PC-3 (cell line): ENCODE results near the gene GRB14. TPM values are rescaled to one million over a fixed set of nuclear protein-coding genes. Genes with fewer than 3 reads are reported as not detected.

Source experiments
- ATAC-seq: fragments of 200-7000 bp; cut with Tn5 transposase; 2 replicates; pipeline ENCODE4 v1.9.1; 2020; ENCODE audit warnings: mild to moderate bottlenecking, moderate library complexity
- BruUV-seq: library from RNA; stranded (reverse); fragments of 400-500 nt; replicated peaks from 2 replicates; lab custom pipeline; 2021; lab: Mats Ljungman, UMichigan
- CTCF ChIA-PET: fragments of 300-600 bp; sonication (Branson Sonifier 250); formaldehyde crosslinking; loops from one replicate; lab custom pipeline; 2022; ENCODE audit warnings: antibody characterized with exemption; lab: Charles Lee
- POLR2A ChIA-PET: fragments of 300-600 bp; sonication (Branson Sonifier 250); formaldehyde crosslinking; loops from one replicate; lab custom pipeline; 2022; ENCODE audit warnings: antibody characterized with exemption; ENCODE audit not compliant: unreplicated experiment; lab: Charles Lee
- DNase-seq: peaks from one replicate; pipeline ENCODE4 v3.0.0-alpha.2; 2015
- H2AFZ ChIP-seq: fragments of 300-600 bp; sonication (generic); 2 replicates; pipeline ENCODE4 v1.6.0; 2016; ENCODE audit warnings: antibody characterized with exemption, low read length
- H3F3A ChIP-seq: fragments of 300-600 bp; sonication (generic); one replicate; pipeline ENCODE4 v1.6.0; 2017; ENCODE audit warnings: antibody characterized with exemption, low read length, control low read depth, mild to moderate bottlenecking; ENCODE audit not compliant: unreplicated experiment
- H3K27ac ChIP-seq: fragments of 300-600 bp; sonication (generic); 2 replicates; pipeline ENCODE4 v1.5.1; 2016; ENCODE audit warnings: mild to moderate bottlenecking, low read length
- H3K27me3 ChIP-seq: fragments of 300-600 bp; sonication (generic); 2 replicates; pipeline ENCODE4 v1.6.1; 2016; ENCODE audit warnings: low read length, mixed read lengths
- H3K36me3 ChIP-seq: fragments of 300-600 bp; sonication (generic); 2 replicates; pipeline ENCODE4 v1.6.1; 2016; ENCODE audit warnings: low read depth, mixed run types, low read length, mixed read lengths
- H3K4me1 ChIP-seq: fragments of 300-600 bp; sonication (generic); 2 replicates; pipeline ENCODE4 v1.5.1; 2016; ENCODE audit warnings: low read length; ENCODE audit not compliant: insufficient read depth
- H3K4me2 ChIP-seq: fragments of 300-600 bp; sonication (generic); 2 replicates; pipeline ENCODE4 v1.6.0; 2016; ENCODE audit warnings: low read length
- H3K4me3 ChIP-seq: fragments of 300-600 bp; sonication (generic); 2 replicates; pipeline ENCODE4 v1.5.1; 2016; ENCODE audit warnings: mild to moderate bottlenecking, low read length, mixed read lengths
- H3K79me2 ChIP-seq: fragments of 300-600 bp; sonication (generic); 2 replicates; pipeline ENCODE4 v1.6.1; 2017; ENCODE audit warnings: low read length, mixed read lengths
- H3K9ac ChIP-seq: fragments of 300-600 bp; sonication (generic); 2 replicates; pipeline ENCODE4 v1.6.0; 2016; ENCODE audit warnings: mild to moderate bottlenecking, low read length
- H3K9me2 ChIP-seq: fragments of 300-600 bp; sonication (generic); replicated peaks from 2 replicates; pipeline ENCODE4 v1.6.1; 2016; ENCODE audit warnings: mixed run types, low read length, mixed read lengths
- H3K9me3 ChIP-seq: fragments of 300-600 bp; sonication (generic); 2 replicates; pipeline ENCODE4 v1.6.1; 2016; ENCODE audit warnings: low read length, mixed read lengths
- H4K20me1 ChIP-seq: fragments of 300-600 bp; sonication (generic); 2 replicates; pipeline ENCODE4 v1.6.1; 2016; ENCODE audit warnings: low read length, mixed read lengths
- CTCF ChIP-seq: fragments of 300-600 bp; sonication (generic); conservative IDR thresholded peaks from 2 replicates; pipeline ENCODE4 v1.5.1; 2017; ENCODE audit warnings: antibody characterized with exemption, low read depth, mild to moderate bottlenecking, low read length
- EZH2 ChIP-seq: fragments of 300-600 bp; sonication (generic); IDR thresholded peaks from one replicate; pipeline ENCODE4 v1.6.1; 2017; ENCODE audit warnings: antibody characterized with exemption, mild to moderate bottlenecking, low read length; ENCODE audit not compliant: unreplicated experiment
- EZH2phosphoT487 ChIP-seq: fragments of 300-600 bp; sonication (generic); IDR thresholded peaks from 2 replicates; pipeline ENCODE4 v1.6.1; 2018; ENCODE audit warnings: mild to moderate bottlenecking, antibody characterized with exemption, low read length, borderline replicate concordance
- intact Hi-C: fragments of 100-400 bp; cut with micrococcal nuclease; formaldehyde crosslinking; loops from 2 replicates; pipeline ENCODE4 v1.9.0; 2023
- total RNA-seq: library from RNA; depleted of rRNA; stranded (reverse); fragments of >200 nt; gene quantifications from 2 replicates; pipeline ENCODE4 v1.2.3, GENCODE V29; 2014

Gene GRB14
- total RNA-seq, 1 experiment from 2014 or later = 0.84 TPM

GRCh38 chr2:164662066-164662465 is 40.8 kb upstream of the GRB14 start:
- H3K9me2 ChIP-seq = no peaks in the 10 kb centered on the region; the same call in 1 of the 2 replicates
- intact Hi-C loops = no loop called here
- H2AFZ ChIP-seq = no peak overlapping the region
- no peak overlapping the region for H3K27ac ChIP-seq
- no peak for DNase-seq
- ChIA-PET CTCF (no interaction called here), POLR2A (no interaction called here)
- no peaks in the 10 kb centered on the region for H4K20me1 ChIP-seq
- no peaks in the 10 kb centered on the region for H3K9me3 ChIP-seq
- TF ChIP-seq CTCF = no peak
- no peak for TF ChIP-seq EZH2phosphoT487
- TF ChIP-seq EZH2 = no peak
- no peak overlapping the region for H3K4me2 ChIP-seq
- H3K4me1 ChIP-seq = no peaks in the 10 kb centered on the region
- no peak for ATAC-seq
- no peaks in the 10 kb centered on the region for H3K36me3 ChIP-seq
- no peaks in the 10 kb centered on the region for H3F3A ChIP-seq
- no TSS peak for BruUV-seq
- no peaks in the 10 kb centered on the region for H3K27me3 ChIP-seq
- H3K4me3 ChIP-seq = no peak overlapping the region
- no peaks in the 10 kb centered on the region for H3K79me2 ChIP-seq
- H3K9ac ChIP-seq = no peak overlapping the region

- Histone ChIP-seq H4K20me1 (no peaks in the 10 kb centered on the region), H3K27me3 (no peaks in the 10 kb centered on the region), H3K9ac (no peak overlapping the region), H3K27ac (no peak overlapping the region), H3F3A (no peaks in the 10 kb centered on the region), H3K4me3 (no peak overlapping the region), H3K79me2 (no peaks in the 10 kb centered on the region), H2AFZ (no peak overlapping the region), H3K4me1 (no peaks in the 10 kb centered on the region), H3K36me3 (no peaks in the 10 kb centered on the region), H3K9me2 (no peaks in the 10 kb centered on the region; the same call in 1 of the 2 replicates), H3K9me3 (no peaks in the 10 kb centered on the region), H3K4me2 (no peak overlapping the region)
- no peak for ATAC-seq
- BruUV-seq = no TSS peak
- no peak for TF ChIP-seq EZH2
- TF ChIP-seq EZH2phosphoT487 = no peak
- TF ChIP-seq CTCF = no peak
- CTCF ChIA-PET = no interaction called here
- intact Hi-C loops = no loop called here
- POLR2A ChIA-PET = no interaction called here
- peak; percentile 22 for DNase-seq
Measured at GRCh38 chr2:164661349-164661748, 40.1 kb upstream of the GRB14 start.

- no peak for ATAC-seq
- Histone ChIP-seq H3K4me2 (no peak overlapping the region), H3K9ac (no peak overlapping the region), H3K36me3 (no peaks in the 10 kb centered on the region), H3K9me3 (no peaks in the 10 kb centered on the region), H3K79me2 (no peaks in the 10 kb centered on the region), H3K27ac (no peak overlapping the region), H3K4me1 (peaks cover 9% of the 10 kb centered on the region; the same call in 1 of the 2 replicates), H4K20me1 (no peaks in the 10 kb centered on the region), H3K27me3 (no peaks in the 10 kb centered on the region), H2AFZ (no peak overlapping the region), H3K4me3 (no peak overlapping the region), H3F3A (no peaks in the 10 kb centered on the region), H3K9me2 (no peaks in the 10 kb centered on the region; the same call in 1 of the 2 replicates)
- CTCF ChIA-PET = no interaction called here
- POLR2A ChIA-PET = no interaction called here
- intact Hi-C loops = no loop called here
- DNase-seq = peak; percentile 61
- no TSS peak for BruUV-seq
- TF ChIP-seq EZH2 (no peak), EZH2phosphoT487 (no peak)
Measured at GRCh38 chr2:164657129-164657528, 35.8 kb upstream of the GRB14 start.
